Measurements from ENCODE around the gene ARSK. TPM values are rescaled to one million over a fixed set of nuclear protein-coding genes. Genes with fewer than 3 reads are reported as not detected.

Gene ARSK
- total RNA-seq, 1 experiment from 2014 or later: 13.7 TPM

DNA sequence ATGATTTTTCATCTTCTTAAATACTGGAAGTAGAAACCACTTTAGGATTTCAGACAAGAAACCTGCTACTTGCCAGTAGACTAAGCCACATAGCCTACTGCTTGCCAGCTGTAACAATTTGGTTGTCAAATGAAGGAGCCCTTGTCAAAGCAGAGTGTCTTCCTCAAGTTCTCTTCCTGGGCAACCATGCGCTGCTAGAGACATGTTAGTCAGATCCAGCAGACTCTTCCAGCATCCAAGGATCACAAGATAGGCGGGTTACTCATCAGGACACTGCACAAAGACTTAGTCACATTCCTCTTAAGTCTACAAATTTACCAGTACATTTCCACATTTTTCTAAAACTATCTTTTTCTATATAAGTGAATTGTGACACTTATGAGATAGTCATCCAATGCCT, 24.5 kb upstream of the ARSK start:
- TF ChIP-seq SIN3A (IDR thresholded peaks at IDR 0.05; ENCODE audit: borderline replicate concordance, insufficient read depth, low read depth, low read length) (no peak), TCF7L2 (IDR thresholded peaks at IDR 0.05; ENCODE audit: low read depth, low read length) (no peak), POLR2AphosphoS5 (IDR thresholded peaks at IDR 0.05; ENCODE audit: low read depth, low read length) (no peak)
- TF ChIP-seq, protein P1, sequence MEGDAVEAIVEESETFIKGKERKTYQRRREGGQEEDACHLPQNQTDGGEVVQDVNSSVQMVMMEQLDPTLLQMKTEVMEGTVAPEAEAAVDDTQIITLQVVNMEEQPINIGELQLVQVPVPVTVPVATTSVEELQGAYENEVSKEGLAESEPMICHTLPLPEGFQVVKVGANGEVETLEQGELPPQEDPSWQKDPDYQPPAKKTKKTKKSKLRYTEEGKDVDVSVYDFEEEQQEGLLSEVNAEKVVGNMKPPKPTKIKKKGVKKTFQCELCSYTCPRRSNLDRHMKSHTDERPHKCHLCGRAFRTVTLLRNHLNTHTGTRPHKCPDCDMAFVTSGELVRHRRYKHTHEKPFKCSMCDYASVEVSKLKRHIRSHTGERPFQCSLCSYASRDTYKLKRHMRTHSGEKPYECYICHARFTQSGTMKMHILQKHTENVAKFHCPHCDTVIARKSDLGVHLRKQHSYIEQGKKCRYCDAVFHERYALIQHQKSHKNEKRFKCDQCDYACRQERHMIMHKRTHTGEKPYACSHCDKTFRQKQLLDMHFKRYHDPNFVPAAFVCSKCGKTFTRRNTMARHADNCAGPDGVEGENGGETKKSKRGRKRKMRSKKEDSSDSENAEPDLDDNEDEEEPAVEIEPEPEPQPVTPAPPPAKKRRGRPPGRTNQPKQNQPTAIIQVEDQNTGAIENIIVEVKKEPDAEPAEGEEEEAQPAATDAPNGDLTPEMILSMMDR (IDR thresholded peaks at IDR 0.05): no peak
- TF ChIP-seq, protein P2, sequence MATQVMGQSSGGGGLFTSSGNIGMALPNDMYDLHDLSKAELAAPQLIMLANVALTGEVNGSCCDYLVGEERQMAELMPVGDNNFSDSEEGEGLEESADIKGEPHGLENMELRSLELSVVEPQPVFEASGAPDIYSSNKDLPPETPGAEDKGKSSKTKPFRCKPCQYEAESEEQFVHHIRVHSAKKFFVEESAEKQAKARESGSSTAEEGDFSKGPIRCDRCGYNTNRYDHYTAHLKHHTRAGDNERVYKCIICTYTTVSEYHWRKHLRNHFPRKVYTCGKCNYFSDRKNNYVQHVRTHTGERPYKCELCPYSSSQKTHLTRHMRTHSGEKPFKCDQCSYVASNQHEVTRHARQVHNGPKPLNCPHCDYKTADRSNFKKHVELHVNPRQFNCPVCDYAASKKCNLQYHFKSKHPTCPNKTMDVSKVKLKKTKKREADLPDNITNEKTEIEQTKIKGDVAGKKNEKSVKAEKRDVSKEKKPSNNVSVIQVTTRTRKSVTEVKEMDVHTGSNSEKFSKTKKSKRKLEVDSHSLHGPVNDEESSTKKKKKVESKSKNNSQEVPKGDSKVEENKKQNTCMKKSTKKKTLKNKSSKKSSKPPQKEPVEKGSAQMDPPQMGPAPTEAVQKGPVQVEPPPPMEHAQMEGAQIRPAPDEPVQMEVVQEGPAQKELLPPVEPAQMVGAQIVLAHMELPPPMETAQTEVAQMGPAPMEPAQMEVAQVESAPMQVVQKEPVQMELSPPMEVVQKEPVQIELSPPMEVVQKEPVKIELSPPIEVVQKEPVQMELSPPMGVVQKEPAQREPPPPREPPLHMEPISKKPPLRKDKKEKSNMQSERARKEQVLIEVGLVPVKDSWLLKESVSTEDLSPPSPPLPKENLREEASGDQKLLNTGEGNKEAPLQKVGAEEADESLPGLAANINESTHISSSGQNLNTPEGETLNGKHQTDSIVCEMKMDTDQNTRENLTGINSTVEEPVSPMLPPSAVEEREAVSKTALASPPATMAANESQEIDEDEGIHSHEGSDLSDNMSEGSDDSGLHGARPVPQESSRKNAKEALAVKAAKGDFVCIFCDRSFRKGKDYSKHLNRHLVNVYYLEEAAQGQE (IDR thresholded peaks at IDR 0.05; ENCODE audit: insufficient read depth in 1 of 2, low read depth in 2 of 2, low read length in 1 of 2): no peak
- Histone ChIP-seq H3K9me3 (ENCODE audit: control insufficient read depth, insufficient read depth, low read depth, low read length) (no peaks in the 10 kb centered on the region), H3K4me3 (ENCODE audit: low read depth in 2 of 2, low read length in 2 of 2) (no peak overlapping the region), H3K36me3 (ENCODE audit: control insufficient read depth, insufficient read depth, low read length) (peaks cover 25% of the 10 kb centered on the region), H3K27ac (ENCODE audit: low read length) (no peak overlapping the region), H3K4me1 (ENCODE audit: control insufficient read depth, insufficient read depth, low read length) (no peaks in the 10 kb centered on the region), H3K27me3 (ENCODE audit: control insufficient read depth, insufficient read depth, low read length) (no peaks in the 10 kb centered on the region)
- DNase-seq (ENCODE audit: low read depth, low spot score) (peak; percentile 36), ATAC-seq (no peak)
- BruUV-seq (replicated peaks): no TSS peak
- CTCF ChIA-PET: no interaction called here
- intact Hi-C loops (cut with micrococcal nuclease; ENCODE audit: unreplicated experiment) (no loop called here), in situ Hi-C loops (cut with HindIII; ENCODE audit: low pct_unique_long_range_greater_than_20kb, low sequenced_read_pairs) (no loop called here)
- POLR2A ChIA-PET: no interaction called here

DNA sequence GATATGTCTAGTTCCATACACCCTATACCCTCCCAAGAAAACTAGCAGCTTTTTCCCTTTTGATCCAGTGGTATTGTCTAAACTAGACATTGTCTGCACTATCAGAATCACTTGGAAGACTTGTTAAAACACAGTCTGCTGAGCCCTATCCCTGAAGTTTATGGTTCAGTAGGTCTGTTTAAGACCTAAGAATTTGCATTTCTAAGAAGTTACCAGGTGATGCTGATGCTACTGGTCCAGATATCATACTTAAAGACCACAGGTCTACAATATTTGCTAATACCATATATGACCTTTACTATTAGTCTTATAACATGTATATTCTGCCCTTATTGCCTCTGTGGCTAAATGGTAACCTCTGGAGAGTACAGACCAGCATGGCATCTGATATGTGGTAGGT, 23.4 kb upstream of the ARSK start:
- Histone ChIP-seq H3K4me3 (ENCODE audit: low read depth in 2 of 2, low read length in 2 of 2) (no peak overlapping the region), H3K27me3 (ENCODE audit: control insufficient read depth, insufficient read depth, low read length) (no peaks in the 10 kb centered on the region), H3K27ac (ENCODE audit: low read length) (no peak overlapping the region), H3K9me3 (ENCODE audit: control insufficient read depth, insufficient read depth, low read depth, low read length) (no peaks in the 10 kb centered on the region), H3K36me3 (ENCODE audit: control insufficient read depth, insufficient read depth, low read length) (peaks cover 25% of the 10 kb centered on the region), H3K4me1 (ENCODE audit: control insufficient read depth, insufficient read depth, low read length) (no peaks in the 10 kb centered on the region)
- TF ChIP-seq SIN3A (IDR thresholded peaks at IDR 0.05; ENCODE audit: borderline replicate concordance, insufficient read depth, low read depth, low read length): no peak
- TF ChIP-seq, protein P1 (IDR thresholded peaks at IDR 0.05): no peak
- TF ChIP-seq POLR2AphosphoS5 (IDR thresholded peaks at IDR 0.05; ENCODE audit: low read depth, low read length): no peak
- no peak for TF ChIP-seq TCF7L2 (IDR thresholded peaks at IDR 0.05; ENCODE audit: low read depth, low read length)
- TF ChIP-seq, protein P2 (IDR thresholded peaks at IDR 0.05; ENCODE audit: insufficient read depth in 1 of 2, low read depth in 2 of 2, low read length in 1 of 2): no peak
- in situ Hi-C loops (cut with HindIII; ENCODE audit: low pct_unique_long_range_greater_than_20kb, low sequenced_read_pairs): no loop called here
- DNase-seq (ENCODE audit: low read depth, low spot score): no peak
- CTCF ChIA-PET: no interaction called here
- intact Hi-C loops (cut with micrococcal nuclease; ENCODE audit: unreplicated experiment): no loop called here
- ATAC-seq: no peak
- POLR2A ChIA-PET: no interaction called here
- BruUV-seq (replicated peaks): no TSS peak

Data from Panc1 (cell line).